CMK (cell line): Measurements from ENCODE around the gene CCDC73.

Source experiments
- DNase-seq: peaks from one replicate; pipeline ENCODE4 v3.0.0-alpha.2; 2010; ENCODE audit warnings: low read depth

The CCDC73 gene

GRCh38 chr11:32586576-32587190 lies 207.8 kb downstream of the CCDC73 start:
- DNase-seq: no peak

- DNase-seq: no peak
Measured at GRCh38 chr11:32584921-32585320, 209.5 kb downstream of the CCDC73 start.

GRCh38 chr11:32583459-32584271 lies 210.8 kb downstream of the CCDC73 start, which contains the start of gene EIF3M:
Gene EIF3M, plus strand, starts transcription at chr11:32583831. Its CDS starts 57 bp downstream, at chr11:32583888.
- peak; percentile 92 for DNase-seq

- DNase-seq: no peak
Measured at GRCh38 chr11:32581556-32581955, 212.9 kb downstream of the CCDC73 start.

GRCh38 chr11:32580967-32581366 lies 213.5 kb downstream of the CCDC73 start:
- no peak for DNase-seq

GRCh38 chr11:32576456-32576855 lies 218.0 kb downstream of the CCDC73 start:
- no peak for DNase-seq

GRCh38 chr11:32575070-32575469 lies 219.4 kb downstream of the CCDC73 start:
- DNase-seq: no peak

- DNase-seq: no peak
Measured at GRCh38 chr11:32574421-32574820, 220.0 kb downstream of the CCDC73 start.

GRCh38 chr11:32573228-32573627 lies 221.2 kb downstream of the CCDC73 start:
- DNase-seq: no peak

- DNase-seq: no peak
Measured at GRCh38 chr11:32571039-32571438, 223.4 kb downstream of the CCDC73 start.

- DNase-seq: no peak
Measured at GRCh38 chr11:32569313-32569881, 225.1 kb downstream of the CCDC73 start.

GRCh38 chr11:32567154-32567553 lies 227.3 kb downstream of the CCDC73 start:
- DNase-seq: no peak

GRCh38 chr11:32566517-32566916 lies 227.9 kb downstream of the CCDC73 start:
- DNase-seq: no peak

- DNase-seq: no peak
Measured at GRCh38 chr11:32563600-32563959, 230.9 kb downstream of the CCDC73 start.

- DNase-seq: no peak
Measured at GRCh38 chr11:32562839-32563599, 231.4 kb downstream of the CCDC73 start.

- no peak for DNase-seq
Measured at GRCh38 chr11:32561835-32562234, 232.6 kb downstream of the CCDC73 start.

- no peak for DNase-seq
Measured at GRCh38 chr11:32555895-32556294, 238.6 kb downstream of the CCDC73 start.

GRCh38 chr11:32555091-32555490 lies 239.4 kb downstream of the CCDC73 start:
- DNase-seq: no peak
